HG03378 (cell line): ENCODE measurements around the gene SLC34A3.
A peak's percentile ranks its signal among the peaks of the same experiment; 100 is the strongest.

Source experiments
- ATAC-seq: cut with Tn5 transposase; IDR thresholded peaks from one replicate; pipeline ENCODE4 v1.9.1; 2021; ENCODE audit warnings: mild to moderate bottlenecking, moderate library complexity; ENCODE audit not compliant: unreplicated experiment

The SLC34A3 gene

GRCh38 chr9:137195525-137196220, 35.0 kb upstream of the SLC34A3 start:
- ATAC-seq, result no peak

GRCh38 chr9:137198051-137198901, 32.4 kb upstream of the SLC34A3 start:
- no peak for ATAC-seq

GRCh38 chr9:137198902-137199283, 31.8 kb upstream of the SLC34A3 start:
- ATAC-seq, result no peak

- no peak for ATAC-seq
Measured at GRCh38 chr9:137199411-137200121, 31.1 kb upstream of the SLC34A3 start.

- peak; percentile 82 for ATAC-seq
Measured at GRCh38 chr9:137200311-137201204, 30.1 kb upstream of the SLC34A3 start, which contains the start of gene TPRN. Gene TPRN (minus strand): TSS chr9:137200741. CDS start chr9:137200711, 30 bp downstream.

- ATAC-seq, result no peak
Measured at GRCh38 chr9:137201205-137201868, 29.4 kb upstream of the SLC34A3 start.

GRCh38 chr9:137202966-137203365, 27.7 kb upstream of the SLC34A3 start:
- no peak for ATAC-seq

- no peak for ATAC-seq
Measured at GRCh38 chr9:137204731-137205125, 26.0 kb upstream of the SLC34A3 start.

- ATAC-seq, result no peak
Measured at GRCh38 chr9:137205126-137206069, 25.3 kb upstream of the SLC34A3 start, which contains the start of the genes NDOR1 and TMEM203. Gene NDOR1 (plus strand): TSS chr9:137205700. CDS start chr9:137205778, 78 bp downstream. Gene TMEM203 (minus strand): TSS chr9:137205648. CDS start chr9:137205414, 234 bp downstream.

GRCh38 chr9:137206602-137207001, 24.1 kb upstream of the SLC34A3 start:
- no peak for ATAC-seq

GRCh38 chr9:137211532-137211931, 19.2 kb upstream of the SLC34A3 start:
- ATAC-seq, result no peak

- no peak for ATAC-seq
Measured at GRCh38 chr9:137212520-137212919, 18.2 kb upstream of the SLC34A3 start.

- no peak for ATAC-seq
Measured at GRCh38 chr9:137213160-137214060, 17.3 kb upstream of the SLC34A3 start.

GRCh38 chr9:137214620-137215019, 16.1 kb upstream of the SLC34A3 start:
- no peak for ATAC-seq

- ATAC-seq, result no peak
Measured at GRCh38 chr9:137215196-137215986, 15.3 kb upstream of the SLC34A3 start.

GRCh38 chr9:137216188-137216965, 14.3 kb upstream of the SLC34A3 start:
- no peak for ATAC-seq
